ENCODE results near the gene IRS2. TPM values are rescaled to one million over a fixed set of nuclear protein-coding genes. Genes with fewer than 3 reads are reported as not detected.

The IRS2 gene
- total RNA-seq, 1 donor from 2014 or later: 14.9 TPM

DNA sequence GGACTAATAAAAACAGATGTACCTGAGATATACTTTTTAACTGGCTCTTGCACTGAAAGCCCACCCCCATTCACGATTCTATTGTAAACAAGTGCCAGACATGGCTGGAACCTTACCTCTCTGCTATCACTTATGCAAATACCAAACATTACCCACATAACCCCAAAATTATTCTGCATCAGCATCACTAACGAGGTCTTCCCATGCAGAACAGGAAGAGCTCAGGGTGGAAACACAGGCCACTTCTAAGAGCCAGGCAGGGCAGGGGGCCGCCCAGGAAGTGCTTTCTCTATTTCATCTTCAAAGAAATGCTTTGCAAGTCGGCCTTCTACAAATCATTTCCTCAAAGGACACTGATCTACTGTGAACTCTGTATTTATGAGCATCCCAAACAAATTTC lies 7.3 kb downstream of the IRS2 start:
- no peaks in the 10 kb centered on the region for H3K9me3 ChIP-seq (replicated peaks)
- H3K27me3 ChIP-seq (ENCODE audit: low read depth): peaks cover 2% of the 10 kb centered on the region
- peak overlapping the region; percentile 78 for H3K4me3 ChIP-seq
- H3K27ac ChIP-seq (replicated peaks): no peak overlapping the region
- peaks cover 83% of the 10 kb centered on the region for H3K4me1 ChIP-seq
- intact Hi-C loops (cut with micrococcal nuclease): no loop called here
- H3K36me3 ChIP-seq: peaks cover 31% of the 10 kb centered on the region
- DNase-seq: no peak
- TF ChIP-seq, protein P1, sequence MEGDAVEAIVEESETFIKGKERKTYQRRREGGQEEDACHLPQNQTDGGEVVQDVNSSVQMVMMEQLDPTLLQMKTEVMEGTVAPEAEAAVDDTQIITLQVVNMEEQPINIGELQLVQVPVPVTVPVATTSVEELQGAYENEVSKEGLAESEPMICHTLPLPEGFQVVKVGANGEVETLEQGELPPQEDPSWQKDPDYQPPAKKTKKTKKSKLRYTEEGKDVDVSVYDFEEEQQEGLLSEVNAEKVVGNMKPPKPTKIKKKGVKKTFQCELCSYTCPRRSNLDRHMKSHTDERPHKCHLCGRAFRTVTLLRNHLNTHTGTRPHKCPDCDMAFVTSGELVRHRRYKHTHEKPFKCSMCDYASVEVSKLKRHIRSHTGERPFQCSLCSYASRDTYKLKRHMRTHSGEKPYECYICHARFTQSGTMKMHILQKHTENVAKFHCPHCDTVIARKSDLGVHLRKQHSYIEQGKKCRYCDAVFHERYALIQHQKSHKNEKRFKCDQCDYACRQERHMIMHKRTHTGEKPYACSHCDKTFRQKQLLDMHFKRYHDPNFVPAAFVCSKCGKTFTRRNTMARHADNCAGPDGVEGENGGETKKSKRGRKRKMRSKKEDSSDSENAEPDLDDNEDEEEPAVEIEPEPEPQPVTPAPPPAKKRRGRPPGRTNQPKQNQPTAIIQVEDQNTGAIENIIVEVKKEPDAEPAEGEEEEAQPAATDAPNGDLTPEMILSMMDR (IDR thresholded peaks at IDR 0.05; ENCODE audit: borderline replicate concordance): no peak

DNA sequence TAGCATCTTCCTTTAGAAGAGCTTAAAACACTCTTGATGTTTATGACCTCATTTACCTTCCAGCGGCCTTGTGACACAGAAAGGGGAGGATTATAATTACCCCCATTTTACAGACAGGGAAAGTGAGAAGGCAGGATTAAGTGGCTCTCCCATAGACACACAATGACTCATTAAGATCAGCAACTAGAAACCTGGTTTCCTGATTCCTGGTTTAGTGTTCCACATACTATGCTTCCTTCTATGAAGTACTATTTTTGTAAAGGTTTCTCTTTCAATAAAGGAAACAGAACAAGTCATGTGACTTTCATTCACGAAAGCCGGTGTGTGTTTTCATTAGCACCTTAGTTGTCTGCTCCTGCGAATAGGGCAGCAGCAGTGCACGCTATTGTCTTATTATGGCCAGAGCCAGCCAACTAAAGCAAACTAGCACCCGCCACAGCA lies 8.3 kb downstream of the IRS2 start:
- Histone ChIP-seq H3K36me3 (peaks cover 21% of the 10 kb centered on the region), H3K27me3 (ENCODE audit: low read depth) (no peaks in the 10 kb centered on the region), H3K4me1 (peaks cover 74% of the 10 kb centered on the region), H3K4me3 (peak overlapping the region; percentile 78), H3K27ac (replicated peaks) (no peak overlapping the region), H3K9me3 (replicated peaks) (no peaks in the 10 kb centered on the region)
- intact Hi-C loops (cut with micrococcal nuclease): no loop called here
- TF ChIP-seq, protein P1 (IDR thresholded peaks at IDR 0.05; ENCODE audit: borderline replicate concordance): no peak
- DNase-seq: no peak

DNA sequence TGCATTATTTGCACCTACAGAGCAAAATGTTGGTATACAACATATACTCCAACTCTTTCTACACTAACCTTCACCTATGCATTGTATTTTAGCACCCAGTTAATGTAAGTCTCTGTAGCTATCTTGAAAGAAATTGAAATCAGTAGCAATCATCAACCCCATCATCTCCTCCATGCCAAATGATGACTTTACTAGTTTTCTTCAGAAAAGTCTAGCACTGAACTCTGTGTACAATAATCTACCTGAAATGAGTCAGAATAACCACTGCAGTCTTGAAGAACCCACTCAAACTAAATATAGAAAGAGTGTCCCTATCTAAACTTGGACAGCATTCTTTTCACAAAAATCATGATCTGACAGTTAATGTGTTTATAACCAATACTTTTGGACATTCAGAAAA lies 9.8 kb downstream of the IRS2 start:
- Histone ChIP-seq H3K27ac (replicated peaks) (no peak overlapping the region), H3K4me3 (peak overlapping the region; percentile 78), H3K27me3 (ENCODE audit: low read depth) (no peaks in the 10 kb centered on the region), H3K36me3 (peaks cover 13% of the 10 kb centered on the region), H3K9me3 (replicated peaks) (no peaks in the 10 kb centered on the region), H3K4me1 (peaks cover 64% of the 10 kb centered on the region)
- TF ChIP-seq, protein P1 (IDR thresholded peaks at IDR 0.05; ENCODE audit: borderline replicate concordance): no peak
- intact Hi-C loops (cut with micrococcal nuclease): no loop called here
- no peak for DNase-seq

DNA sequence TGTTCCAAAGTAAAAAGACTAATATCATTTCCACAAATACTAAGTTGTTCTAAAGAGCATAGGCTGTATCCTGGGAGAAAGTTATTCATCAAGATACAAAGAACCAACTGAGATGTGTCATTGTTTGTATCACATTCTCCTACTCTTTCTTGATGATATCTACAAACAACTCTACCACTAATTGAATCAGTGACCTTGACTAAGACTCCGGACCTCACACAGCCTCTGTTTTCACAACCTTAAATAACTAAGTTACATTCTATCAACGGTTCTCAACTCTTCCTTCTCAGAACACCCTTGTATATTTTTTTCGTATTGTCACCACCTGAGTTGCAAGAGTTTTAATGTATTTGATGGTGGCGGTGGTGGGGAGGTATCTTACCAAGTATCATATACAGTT lies 12.6 kb downstream of the IRS2 start:
- no peaks in the 10 kb centered on the region for H3K9me3 ChIP-seq (replicated peaks)
- intact Hi-C loops (cut with micrococcal nuclease): no loop called here
- no peaks in the 10 kb centered on the region for H3K27me3 ChIP-seq (ENCODE audit: low read depth)

DNA sequence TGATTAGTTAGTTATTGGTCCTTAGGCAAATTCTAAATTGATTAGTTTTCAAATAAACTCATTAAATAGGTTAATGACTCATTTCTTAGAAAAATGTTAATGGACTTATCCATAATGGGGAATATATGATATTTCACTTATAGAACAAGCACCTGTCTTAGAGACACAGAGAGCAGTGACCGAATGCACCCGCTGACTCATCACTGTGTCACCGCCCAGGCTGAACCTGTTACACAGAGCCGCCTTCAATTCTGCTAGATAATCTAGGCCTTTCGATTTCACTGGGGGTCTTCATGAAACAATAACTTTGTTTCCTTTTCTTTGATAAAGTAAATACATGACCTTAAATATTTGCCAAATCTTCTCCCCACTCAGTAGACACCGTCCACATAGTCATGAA lies 13.1 kb downstream of the IRS2 start:
- H3K9me3 ChIP-seq (replicated peaks): no peaks in the 10 kb centered on the region
- TF ChIP-seq, protein P1 (IDR thresholded peaks at IDR 0.05; ENCODE audit: borderline replicate concordance): no peak
- peaks cover 7% of the 10 kb centered on the region for H3K36me3 ChIP-seq
- no peak overlapping the region for H3K4me3 ChIP-seq
- no peak for DNase-seq
- intact Hi-C loops (cut with micrococcal nuclease): no loop called here
- H3K4me1 ChIP-seq: peaks cover 32% of the 10 kb centered on the region
- H3K27me3 ChIP-seq (ENCODE audit: low read depth): no peaks in the 10 kb centered on the region
- no peak overlapping the region for H3K27ac ChIP-seq (replicated peaks)

More for the DNA sequence above, 12.6 kb downstream of the IRS2 start:
- no peak overlapping the region for H3K4me3 ChIP-seq
- H3K4me1 ChIP-seq: peaks cover 36% of the 10 kb centered on the region
- DNase-seq: no peak
- no peak overlapping the region for H3K27ac ChIP-seq (replicated peaks)
- TF ChIP-seq, protein P1 (IDR thresholded peaks at IDR 0.05; ENCODE audit: borderline replicate concordance): no peak
- peaks cover 7% of the 10 kb centered on the region for H3K36me3 ChIP-seq

All from left ventricle myocardium inferior (tissue), 1 donor.